ENCODE data around the gene HPSE2.

HPSE2 gene

GRCh38 chr10:98560565-98560964 is 675.1 kb downstream of the HPSE2 start:
- no peak for TF ChIP-seq CREB1 (IDR thresholded peaks at IDR 0.05; ENCODE audit: low read depth)
- TF ChIP-seq EP300 (IDR thresholded peaks at IDR 0.05; ENCODE audit: borderline replicate concordance), result no peak
- no peak for TF ChIP-seq YY1 (IDR thresholded peaks at IDR 0.05; ENCODE audit: low read depth)
- no peak for TF ChIP-seq USF1 (IDR thresholded peaks at IDR 0.05)

- TF ChIP-seq MAX (IDR thresholded peaks at IDR 0.05) (no peak), EGR1 (IDR thresholded peaks at IDR 0.05) (no peak), REST (IDR thresholded peaks at IDR 0.05; ENCODE audit: low read depth) (no peak), RAD21 (IDR thresholded peaks at IDR 0.05; ENCODE audit: low read depth) (no peak), TAF1 (IDR thresholded peaks at IDR 0.05; ENCODE audit: low read depth) (no peak), CEBPB (IDR thresholded peaks at IDR 0.05) (no peak), TCF12 (IDR thresholded peaks at IDR 0.05; ENCODE audit: low read depth) (no peak), CREB1 (IDR thresholded peaks at IDR 0.05; ENCODE audit: low read depth) (no peak), TEAD4 (IDR thresholded peaks at IDR 0.05) (no peak), NFIC (IDR thresholded peaks at IDR 0.05) (no peak), USF1 (IDR thresholded peaks at IDR 0.05) (no peak), YY1 (IDR thresholded peaks at IDR 0.05; ENCODE audit: low read depth) (no peak), ZBTB7A (IDR thresholded peaks at IDR 0.05; ENCODE audit: low read depth) (no peak), FOXM1 (IDR thresholded peaks at IDR 0.05; ENCODE audit: borderline replicate concordance, low read depth) (no peak), EP300 (IDR thresholded peaks at IDR 0.05; ENCODE audit: borderline replicate concordance) (no peak)
Observed at GRCh38 chr10:98556061-98556460, 679.6 kb downstream of the HPSE2 start.

GRCh38 chr10:98555021-98555619 is 680.5 kb downstream of the HPSE2 start:
- TF ChIP-seq RAD21 (IDR thresholded peaks at IDR 0.05; ENCODE audit: low read depth), result no peak
- no peak for TF ChIP-seq ZBTB7A (IDR thresholded peaks at IDR 0.05; ENCODE audit: low read depth)
- no peak for TF ChIP-seq REST (IDR thresholded peaks at IDR 0.05; ENCODE audit: low read depth)
- no peak for TF ChIP-seq NFIC (IDR thresholded peaks at IDR 0.05)
- no peak for TF ChIP-seq EP300 (IDR thresholded peaks at IDR 0.05; ENCODE audit: borderline replicate concordance)
- no peak for TF ChIP-seq FOXM1 (IDR thresholded peaks at IDR 0.05; ENCODE audit: borderline replicate concordance, low read depth)
- TF ChIP-seq MAX (IDR thresholded peaks at IDR 0.05), result no peak
- TF ChIP-seq CREB1 (IDR thresholded peaks at IDR 0.05; ENCODE audit: low read depth), result no peak

- no peak for TF ChIP-seq RAD21 (IDR thresholded peaks at IDR 0.05; ENCODE audit: low read depth)
- no peak for TF ChIP-seq TCF12 (IDR thresholded peaks at IDR 0.05; ENCODE audit: low read depth)
- no peak for TF ChIP-seq EGR1 (IDR thresholded peaks at IDR 0.05)
- no peak for TF ChIP-seq USF1 (IDR thresholded peaks at IDR 0.05)
- no peak for TF ChIP-seq REST (IDR thresholded peaks at IDR 0.05; ENCODE audit: low read depth)
- no peak for TF ChIP-seq MAX (IDR thresholded peaks at IDR 0.05)
- no peak for TF ChIP-seq CEBPB (IDR thresholded peaks at IDR 0.05)
- no peak for TF ChIP-seq EP300 (IDR thresholded peaks at IDR 0.05; ENCODE audit: borderline replicate concordance)
- no peak for TF ChIP-seq TEAD4 (IDR thresholded peaks at IDR 0.05)
- no peak for TF ChIP-seq YY1 (IDR thresholded peaks at IDR 0.05; ENCODE audit: low read depth)
- TF ChIP-seq CREB1 (IDR thresholded peaks at IDR 0.05; ENCODE audit: low read depth), result no peak
- TF ChIP-seq FOXM1 (IDR thresholded peaks at IDR 0.05; ENCODE audit: borderline replicate concordance, low read depth), result no peak
- TF ChIP-seq NFIC (IDR thresholded peaks at IDR 0.05), result no peak
- TF ChIP-seq ZBTB7A (IDR thresholded peaks at IDR 0.05; ENCODE audit: low read depth), result no peak
- no peak for TF ChIP-seq TAF1 (IDR thresholded peaks at IDR 0.05; ENCODE audit: low read depth)
Observed at GRCh38 chr10:98539578-98539977, 696.1 kb downstream of the HPSE2 start.
